BE2C (cell line): ENCODE measurements around the gene HPSE2.
A peak's percentile ranks its signal among the peaks of the same experiment; 100 is the strongest.

Experiments
- DNase-seq: peaks from one replicate; pipeline ENCODE4 v3.0.0-alpha.2; 2020
- H3K27me3 ChIP-seq: fragments of 250-450 bp; sonication (Bioruptor Pico); 2 replicates; pipeline ENCODE4 v1.5.1; 2020; ENCODE audit warnings: mild to moderate bottlenecking
- H3K36me3 ChIP-seq: fragments of 250-450 bp; sonication (Bioruptor Pico); 2 replicates; pipeline ENCODE4 v1.5.1; 2020; ENCODE audit warnings: mild to moderate bottlenecking
- H3K4me1 ChIP-seq: fragments of 250-450 bp; sonication (Bioruptor Pico); 2 replicates; pipeline ENCODE4 v1.5.1; 2020
- H3K4me3 ChIP-seq: 2 replicates; pipeline ENCODE4 v1.5.1; 2011; ENCODE audit warnings: low read depth, low read length
- H3K9me3 ChIP-seq: fragments of 250-450 bp; sonication (Bioruptor Pico); 2 replicates; pipeline ENCODE4 v1.5.1; 2020
- TF ChIP-seq, protein P1 (sequence below): IDR thresholded peaks from 2 replicates; pipeline ENCODE4 v1.5.1; 2012; ENCODE audit warnings: mild to moderate bottlenecking, low read depth, low read length

Gene HPSE2

DNA sequence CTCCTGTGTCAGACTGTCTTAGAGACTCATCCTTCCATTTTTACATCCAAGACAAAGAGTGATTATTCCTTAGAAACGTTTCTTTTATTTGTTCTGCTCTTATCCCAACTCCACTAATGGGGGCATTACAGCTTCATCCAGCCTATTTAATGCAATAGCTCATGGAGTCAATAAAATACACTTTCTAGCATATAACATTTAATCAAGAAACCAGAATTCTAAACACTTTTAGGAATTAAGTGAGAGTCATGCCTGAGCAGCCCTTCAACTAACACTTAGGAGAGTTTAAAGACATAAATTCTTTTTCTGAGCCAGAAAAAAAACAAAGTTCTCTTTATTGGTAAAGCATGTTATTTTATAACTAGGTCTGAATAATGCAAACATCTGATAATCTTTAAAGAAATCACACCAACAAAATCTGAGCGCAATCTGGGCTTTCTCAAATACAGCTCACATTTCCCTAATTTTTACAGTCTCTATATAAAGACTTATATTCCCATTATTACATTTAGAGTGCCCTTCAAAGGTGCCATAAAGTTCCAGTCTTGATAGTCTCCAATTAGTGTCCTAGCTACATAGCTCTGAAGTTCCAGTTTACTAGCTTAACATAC, 427.3 kb downstream of the HPSE2 start:
- Histone ChIP-seq H3K9me3 (no peaks in the 10 kb centered on the region), H3K36me3 (no peaks in the 10 kb centered on the region), H3K4me1 (no peaks in the 10 kb centered on the region), H3K27me3 (no peaks in the 10 kb centered on the region), H3K4me3 (no peak overlapping the region)
- TF ChIP-seq, protein P1, sequence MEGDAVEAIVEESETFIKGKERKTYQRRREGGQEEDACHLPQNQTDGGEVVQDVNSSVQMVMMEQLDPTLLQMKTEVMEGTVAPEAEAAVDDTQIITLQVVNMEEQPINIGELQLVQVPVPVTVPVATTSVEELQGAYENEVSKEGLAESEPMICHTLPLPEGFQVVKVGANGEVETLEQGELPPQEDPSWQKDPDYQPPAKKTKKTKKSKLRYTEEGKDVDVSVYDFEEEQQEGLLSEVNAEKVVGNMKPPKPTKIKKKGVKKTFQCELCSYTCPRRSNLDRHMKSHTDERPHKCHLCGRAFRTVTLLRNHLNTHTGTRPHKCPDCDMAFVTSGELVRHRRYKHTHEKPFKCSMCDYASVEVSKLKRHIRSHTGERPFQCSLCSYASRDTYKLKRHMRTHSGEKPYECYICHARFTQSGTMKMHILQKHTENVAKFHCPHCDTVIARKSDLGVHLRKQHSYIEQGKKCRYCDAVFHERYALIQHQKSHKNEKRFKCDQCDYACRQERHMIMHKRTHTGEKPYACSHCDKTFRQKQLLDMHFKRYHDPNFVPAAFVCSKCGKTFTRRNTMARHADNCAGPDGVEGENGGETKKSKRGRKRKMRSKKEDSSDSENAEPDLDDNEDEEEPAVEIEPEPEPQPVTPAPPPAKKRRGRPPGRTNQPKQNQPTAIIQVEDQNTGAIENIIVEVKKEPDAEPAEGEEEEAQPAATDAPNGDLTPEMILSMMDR, result no peak
- no peak for DNase-seq

DNA sequence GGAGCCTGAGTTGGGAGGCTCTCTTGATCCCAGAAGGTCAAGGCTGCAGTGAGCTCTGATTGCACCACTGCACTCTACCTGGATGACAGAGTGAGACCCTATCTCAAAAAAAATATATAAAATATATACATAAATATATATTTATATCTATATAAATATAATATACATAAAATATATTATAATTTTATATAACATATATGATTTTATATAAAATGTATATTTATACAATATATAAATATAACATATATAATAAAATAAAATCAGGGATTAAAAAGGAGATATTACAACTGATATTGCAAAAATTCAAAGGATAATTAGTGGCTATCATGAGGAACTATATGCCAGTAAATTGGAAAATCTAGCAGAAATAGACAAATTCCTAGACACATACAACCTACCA, 435.4 kb downstream of the HPSE2 start:
- no peaks in the 10 kb centered on the region for H3K36me3 ChIP-seq
- no peak for DNase-seq
- no peaks in the 10 kb centered on the region for H3K9me3 ChIP-seq
- H3K27me3 ChIP-seq, result no peaks in the 10 kb centered on the region
- TF ChIP-seq, protein P1, result no peak
- H3K4me1 ChIP-seq, result no peaks in the 10 kb centered on the region
- H3K4me3 ChIP-seq, result no peak overlapping the region

DNA sequence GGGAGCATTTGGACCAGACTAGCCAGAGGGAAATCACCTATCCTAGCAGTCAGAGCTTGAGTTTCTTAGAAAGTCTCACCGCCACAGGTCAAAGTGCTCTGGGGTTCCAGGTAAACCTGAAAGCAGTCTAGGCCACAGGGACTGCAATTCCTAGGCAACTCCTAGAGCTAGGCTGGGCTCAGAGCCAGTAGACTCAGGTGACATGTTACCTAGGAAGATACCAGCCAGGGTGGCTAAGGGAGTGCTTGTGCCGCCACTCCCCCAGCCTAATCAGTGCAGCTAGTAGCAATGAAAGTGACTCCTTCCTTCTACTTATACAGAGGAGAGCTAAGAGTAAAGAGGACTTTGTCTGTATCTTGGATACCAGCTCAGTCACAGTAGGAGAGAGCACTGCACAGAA, 440.2 kb downstream of the HPSE2 start:
- H3K4me3 ChIP-seq, result no peak overlapping the region
- no peaks in the 10 kb centered on the region for H3K36me3 ChIP-seq
- DNase-seq, result no peak
- TF ChIP-seq, protein P1, result no peak
- H3K27me3 ChIP-seq, result no peaks in the 10 kb centered on the region
- H3K9me3 ChIP-seq, result no peaks in the 10 kb centered on the region
- H3K4me1 ChIP-seq, result no peaks in the 10 kb centered on the region

DNA sequence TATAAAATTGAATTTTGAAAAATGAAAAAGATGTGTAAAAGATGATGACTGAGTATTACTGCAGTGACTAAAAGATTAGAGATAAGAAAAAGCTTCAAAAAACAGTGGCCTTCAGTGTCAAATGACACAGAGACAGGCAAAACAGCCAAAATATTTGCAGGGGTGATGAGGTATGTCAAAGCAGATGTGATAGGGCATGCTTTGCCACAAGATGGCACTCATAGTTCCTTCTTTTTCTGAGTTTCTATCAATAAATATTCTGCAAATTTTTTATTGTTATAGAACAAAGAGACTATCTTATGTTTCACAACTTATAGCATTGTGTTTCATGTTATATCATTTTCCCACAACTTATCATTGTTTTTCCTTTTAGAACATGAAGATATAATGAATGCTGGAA, 444.8 kb downstream of the HPSE2 start:
- no peaks in the 10 kb centered on the region for H3K36me3 ChIP-seq
- TF ChIP-seq, protein P1, result peak; percentile 25; the same call in 1 of the 2 replicates
- H3K27me3 ChIP-seq, result no peaks in the 10 kb centered on the region
- no peaks in the 10 kb centered on the region for H3K9me3 ChIP-seq
- DNase-seq, result no peak
- H3K4me3 ChIP-seq, result no peak overlapping the region
- no peaks in the 10 kb centered on the region for H3K4me1 ChIP-seq

DNA sequence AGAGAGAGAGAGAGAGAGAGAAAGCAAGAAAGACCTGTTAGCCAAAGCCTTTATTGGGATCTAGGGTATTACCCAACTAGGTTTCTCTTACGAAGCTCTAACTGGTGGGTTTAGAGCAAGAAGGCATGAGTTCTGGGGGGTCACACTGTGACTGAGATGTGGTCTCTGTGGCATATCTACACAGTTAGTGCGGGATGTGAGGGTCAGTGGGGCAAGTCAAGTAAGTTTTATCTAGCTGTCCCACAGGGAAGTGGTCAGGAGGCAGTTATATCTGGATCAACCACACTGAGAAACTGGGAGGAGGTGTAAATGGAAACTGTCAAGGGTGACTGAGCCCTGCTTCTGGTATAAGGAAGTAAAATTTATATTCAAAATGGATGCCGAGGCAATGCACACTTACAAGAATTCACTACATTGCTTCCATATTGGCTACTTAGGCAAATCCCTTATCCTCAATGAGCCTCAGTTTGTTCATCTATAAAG, 457.3 kb downstream of the HPSE2 start:
- no peaks in the 10 kb centered on the region for H3K36me3 ChIP-seq
- H3K27me3 ChIP-seq, result no peaks in the 10 kb centered on the region
- no peaks in the 10 kb centered on the region for H3K4me1 ChIP-seq
- H3K4me3 ChIP-seq, result no peak overlapping the region
- no peak for DNase-seq
- no peaks in the 10 kb centered on the region for H3K9me3 ChIP-seq
- TF ChIP-seq, protein P1, result no peak

DNA sequence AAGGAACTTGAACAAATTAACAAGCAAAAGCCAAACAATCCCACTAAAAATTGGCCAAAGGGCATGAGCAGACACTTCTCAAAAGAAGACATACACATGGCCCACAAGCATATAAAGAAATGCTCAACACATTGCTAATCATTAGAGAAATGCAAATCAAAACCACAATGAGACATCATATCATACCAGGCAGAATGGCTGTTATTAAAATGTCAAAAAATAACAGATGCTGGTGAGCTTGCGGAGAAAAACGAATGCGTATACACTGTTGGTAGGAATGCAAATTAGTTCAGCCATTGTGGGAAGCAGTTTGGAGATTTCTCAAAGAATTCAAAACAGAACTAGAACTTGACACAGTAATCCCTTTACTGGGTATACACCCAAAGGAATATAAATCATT, 477.2 kb downstream of the HPSE2 start:
- H3K27me3 ChIP-seq, result no peaks in the 10 kb centered on the region
- TF ChIP-seq, protein P1, result no peak
- H3K4me1 ChIP-seq, result no peaks in the 10 kb centered on the region
- H3K4me3 ChIP-seq, result no peak overlapping the region
- DNase-seq, result no peak
- no peaks in the 10 kb centered on the region for H3K9me3 ChIP-seq
- H3K36me3 ChIP-seq, result no peaks in the 10 kb centered on the region
